NAMALWA (cell line): Measurements from ENCODE around the gene PRUNE2.

Experiments used
- DNase-seq: peaks from one replicate; pipeline ENCODE4 v3.0.0-alpha.2; 2015; ENCODE audit warnings: low spot score

The PRUNE2 gene

DNA sequence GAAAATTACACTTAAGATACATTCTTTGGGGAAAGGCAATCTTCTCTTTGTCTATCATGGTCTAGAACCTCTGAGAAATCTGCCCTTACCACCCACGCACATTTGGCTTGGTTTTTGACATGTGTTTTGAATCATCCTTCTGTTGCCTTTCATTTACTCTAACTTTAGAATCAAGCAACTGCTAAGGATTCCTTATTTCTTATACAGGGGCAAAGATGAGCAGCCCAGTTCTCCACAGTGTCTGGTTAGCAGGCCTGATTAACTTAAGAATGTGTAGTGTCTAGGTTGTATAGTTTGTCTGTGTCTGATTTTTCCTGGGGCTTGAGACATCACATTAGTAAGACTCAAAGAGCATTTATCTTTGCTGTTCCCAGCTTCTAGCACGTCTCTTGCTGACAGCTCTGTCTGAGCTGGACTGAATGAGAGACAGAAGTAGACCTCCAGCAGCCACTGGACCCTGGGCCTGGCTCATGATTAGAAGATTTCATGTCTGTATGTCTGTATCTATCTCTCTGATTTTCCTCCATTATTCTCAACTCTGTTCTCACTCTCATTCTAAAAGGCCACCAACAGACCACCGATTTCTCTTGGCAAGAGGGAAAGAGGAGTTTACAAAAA, 173.5 kb downstream of the PRUNE2 start:
- no peak for DNase-seq

DNA sequence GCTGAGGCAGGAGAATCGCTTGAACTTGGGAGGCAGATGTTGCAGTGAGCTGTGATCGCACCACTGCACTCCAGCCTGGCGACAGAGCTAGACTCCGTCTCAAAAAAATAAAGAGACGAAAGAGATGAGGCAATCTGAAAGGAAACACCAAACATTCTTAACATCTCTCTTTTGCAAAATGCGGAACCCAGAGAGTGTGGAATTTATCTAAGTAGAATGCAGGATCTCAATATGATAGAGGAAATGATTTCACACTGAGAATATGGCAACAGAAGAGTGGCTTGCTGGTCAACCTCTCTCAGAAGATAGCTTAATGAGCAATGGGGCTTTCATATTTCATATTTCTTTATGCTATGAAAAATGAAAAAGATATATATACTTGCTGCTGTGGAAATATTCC, 175.1 kb downstream of the PRUNE2 start:
- DNase-seq, result no peak

DNA sequence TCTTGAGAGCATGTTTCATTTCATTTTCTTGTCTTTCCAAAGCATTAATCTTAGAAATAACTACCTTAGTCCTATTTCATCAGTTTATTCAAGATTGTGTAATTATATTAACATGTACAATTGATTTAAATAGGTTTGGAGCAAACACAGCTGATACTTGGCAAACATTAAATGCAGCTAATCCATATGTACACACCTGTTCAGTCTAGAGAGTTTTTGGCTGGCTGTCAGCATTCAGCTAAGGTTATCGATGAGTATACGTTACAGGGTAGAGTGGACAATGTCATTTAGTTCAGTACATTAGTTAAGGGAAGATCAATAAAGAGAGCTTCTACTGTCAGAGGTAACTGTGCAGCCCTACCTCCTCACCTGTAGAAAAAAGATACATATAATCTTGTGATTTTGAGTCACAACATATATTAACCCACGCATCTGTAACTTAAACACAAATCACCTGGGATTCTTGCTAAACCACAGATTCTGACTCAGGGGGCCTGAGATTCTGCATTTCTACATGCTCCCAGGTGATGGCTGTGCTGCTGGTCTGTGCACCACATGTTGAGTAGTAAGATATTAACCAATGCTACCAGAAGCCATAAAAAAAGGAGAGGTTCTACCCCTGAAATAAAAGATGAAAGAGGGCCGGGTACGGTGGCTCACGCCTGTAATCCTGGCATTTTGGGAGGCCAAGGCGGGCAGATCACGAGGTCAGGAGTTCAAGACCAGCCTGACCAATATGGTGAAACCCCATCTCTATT, 175.8 kb downstream of the PRUNE2 start:
- DNase-seq, result no peak

DNA sequence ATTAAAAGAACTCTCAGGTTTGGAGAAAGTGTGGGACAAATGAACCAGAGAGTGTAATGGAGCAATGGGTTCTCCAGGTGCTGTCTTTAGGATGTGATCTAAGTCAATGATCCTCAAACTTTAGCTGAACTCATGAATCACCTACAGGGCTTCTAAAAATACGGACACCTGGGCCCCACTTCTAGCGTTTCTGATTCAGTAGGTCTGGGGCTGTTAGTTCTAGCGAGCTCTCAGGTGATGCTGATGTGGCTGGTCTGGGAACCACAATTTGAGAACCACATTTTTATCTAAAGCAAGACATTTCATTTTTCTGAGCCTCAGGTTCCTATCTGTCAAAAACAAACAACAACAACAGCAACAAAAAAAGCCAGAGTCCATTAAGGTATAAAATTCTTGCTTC, 176.8 kb downstream of the PRUNE2 start:
- no peak for DNase-seq

DNA sequence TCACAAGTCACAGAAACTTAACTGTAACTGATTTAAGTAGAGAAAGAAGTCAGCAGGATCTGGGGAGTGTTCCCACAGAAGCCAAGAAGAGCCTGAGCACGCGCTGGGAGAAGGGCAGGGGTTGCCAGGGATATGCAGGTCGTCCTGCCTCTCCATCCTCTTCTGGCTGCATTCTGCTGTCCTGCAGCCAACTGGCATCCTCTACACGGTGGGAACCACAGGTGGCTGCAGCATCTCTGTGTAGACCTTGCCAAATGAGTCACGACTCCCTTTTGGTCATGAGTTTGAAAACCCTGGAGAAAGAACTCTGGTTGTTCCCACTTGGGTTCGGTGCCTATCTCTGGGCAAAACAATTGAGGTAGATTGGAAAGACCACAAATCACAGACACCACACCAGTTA, 180.0 kb downstream of the PRUNE2 start:
- no peak for DNase-seq

DNA sequence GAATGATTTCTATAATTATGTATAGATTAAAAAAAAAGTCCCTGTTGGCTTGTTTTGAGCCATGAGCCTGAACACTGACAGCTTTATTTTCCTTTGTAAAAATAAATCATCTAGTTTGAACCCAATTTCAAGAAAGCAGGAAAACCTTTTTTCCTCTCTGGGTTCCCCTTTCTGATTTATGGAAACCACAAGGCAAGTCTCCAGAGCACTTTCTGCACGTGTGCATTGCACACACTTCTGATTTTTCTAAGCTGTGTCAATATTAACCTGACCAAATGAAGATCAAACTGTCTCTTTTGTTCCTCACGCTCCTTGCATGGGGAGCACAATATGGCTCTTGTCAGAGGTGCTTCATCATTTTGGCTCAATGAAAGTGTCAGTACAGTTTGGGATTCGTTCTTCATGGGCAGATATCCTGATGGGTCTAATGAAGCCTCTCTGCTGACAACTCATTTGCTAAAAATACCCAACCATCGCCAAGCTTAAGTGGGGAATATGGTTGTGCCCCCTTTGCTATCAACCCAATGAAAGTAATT, 180.8 kb downstream of the PRUNE2 start:
- no peak for DNase-seq

DNA sequence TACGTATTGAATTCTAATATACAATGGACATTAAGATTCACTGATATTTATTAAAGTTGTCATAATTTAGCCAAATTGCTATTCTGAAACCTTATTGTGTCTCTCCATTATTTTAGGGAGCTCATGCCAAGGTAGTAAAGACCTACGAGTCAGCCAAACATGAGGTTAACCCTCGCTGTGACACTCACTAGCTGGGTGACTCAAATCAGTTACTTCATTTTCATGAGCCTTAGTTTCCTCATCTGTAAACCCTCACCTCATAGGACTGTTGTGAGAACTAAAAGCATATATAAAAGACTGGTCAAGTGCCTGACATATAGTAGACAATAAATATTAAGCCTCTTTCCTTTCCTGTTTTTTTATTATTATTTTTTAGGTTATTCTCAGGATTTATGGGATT, 185.7 kb downstream of the PRUNE2 start:
- DNase-seq, result no peak

DNA sequence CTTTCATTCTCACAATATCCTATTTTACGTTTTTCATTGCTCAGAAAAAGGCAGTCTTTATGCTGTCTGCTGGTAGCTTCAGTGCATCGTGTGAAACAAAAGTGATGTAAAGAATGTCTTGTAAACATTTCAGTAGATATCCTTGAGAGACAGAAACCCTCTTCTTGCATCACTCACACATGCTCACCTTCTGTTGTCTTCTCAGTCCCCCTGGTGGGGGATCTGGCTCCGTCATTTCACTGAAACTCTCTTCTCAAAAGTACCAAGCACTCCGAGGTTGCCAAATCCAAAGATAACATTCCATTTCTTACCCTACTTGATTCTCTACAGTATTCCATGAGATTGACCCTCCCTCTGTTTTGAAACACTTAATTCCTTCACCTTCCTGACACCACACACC, 187.7 kb downstream of the PRUNE2 start:
- peak; percentile 12 for DNase-seq

DNA sequence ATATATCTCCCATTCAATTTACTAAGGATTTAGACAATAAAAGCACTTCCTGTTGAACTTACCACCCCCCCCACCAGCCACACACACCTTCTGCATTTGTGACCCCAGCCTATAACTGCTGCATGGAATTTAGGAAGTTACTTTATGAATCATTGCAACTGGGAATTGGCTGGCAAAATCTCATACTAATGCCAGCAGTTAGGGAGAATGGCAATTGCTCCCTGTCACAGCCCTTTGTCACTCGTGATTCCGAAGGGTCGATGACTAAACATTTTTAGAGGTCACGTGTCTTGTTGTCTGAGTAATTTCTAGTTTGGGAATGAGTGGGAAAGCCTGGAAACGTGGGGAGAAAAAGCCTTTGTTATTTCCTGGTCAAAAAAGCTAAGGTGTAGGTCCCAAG, 188.3 kb downstream of the PRUNE2 start:
- DNase-seq, result no peak

DNA sequence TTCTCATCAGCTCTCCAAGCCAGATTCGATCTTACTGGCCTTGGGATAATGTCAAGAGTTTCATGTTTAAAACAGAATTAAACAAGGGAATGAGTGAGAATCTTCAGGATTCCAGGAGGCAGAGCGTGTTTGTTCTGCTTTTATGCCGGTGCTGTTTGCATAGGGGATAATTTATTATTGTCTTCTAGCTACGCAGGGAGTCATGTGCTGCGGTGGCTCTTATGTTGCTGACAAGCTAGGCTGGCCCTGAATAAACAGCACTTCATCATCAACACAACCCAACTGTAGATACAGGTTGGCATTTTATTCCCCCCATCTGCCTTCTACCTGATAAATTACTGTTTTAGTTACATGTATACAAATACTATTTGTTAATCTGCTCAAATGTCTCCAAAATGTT, 188.7 kb downstream of the PRUNE2 start:
- DNase-seq, result no peak

DNA sequence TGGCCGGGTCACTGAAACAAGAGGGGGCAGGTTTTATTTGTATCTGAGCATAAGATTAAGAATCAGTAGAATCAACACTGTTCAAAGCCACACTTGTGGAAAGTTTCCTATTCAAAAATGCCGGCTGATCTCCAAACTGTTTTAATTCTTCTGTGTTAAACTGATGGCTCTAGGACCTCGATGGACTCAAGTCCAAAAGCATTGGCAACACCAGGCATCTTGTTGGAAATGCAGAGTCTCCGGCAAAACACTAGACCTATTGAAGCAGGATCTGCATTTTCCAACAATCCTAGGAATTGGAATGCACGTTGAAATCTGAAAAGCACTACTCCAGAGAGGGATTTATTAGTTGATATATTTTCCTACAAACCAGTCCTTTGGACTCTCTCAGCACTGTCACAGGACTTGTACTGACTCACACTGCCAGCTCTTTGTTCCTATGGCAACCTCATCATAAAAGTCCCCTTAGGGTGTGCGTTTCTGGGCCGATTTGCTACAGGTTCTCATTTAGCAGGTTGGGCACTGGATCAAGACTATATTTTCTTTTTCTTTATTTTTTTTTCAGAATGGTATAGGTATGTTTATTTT, 189.7 kb downstream of the PRUNE2 start:
- DNase-seq, result no peak

DNA sequence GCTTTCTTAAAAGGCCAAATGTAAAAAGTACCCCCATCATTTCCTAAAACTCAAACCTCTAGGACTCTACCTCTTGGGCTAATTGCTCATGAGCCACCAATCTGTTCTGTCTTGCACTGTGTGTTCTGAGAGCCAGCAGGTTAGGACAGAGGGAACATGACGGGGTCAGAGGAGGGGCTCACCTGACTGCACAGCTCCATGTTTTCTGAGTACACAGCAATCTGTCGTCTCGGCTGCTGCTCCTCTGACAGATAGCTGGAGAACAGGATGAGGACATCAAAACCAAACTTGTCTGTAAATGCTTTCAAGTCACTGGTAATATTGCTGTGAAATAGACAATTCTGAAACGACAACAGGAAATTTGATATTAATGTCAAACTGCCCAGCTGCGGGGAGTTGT, 192.5 kb downstream of the PRUNE2 start:
- no peak for DNase-seq

DNA sequence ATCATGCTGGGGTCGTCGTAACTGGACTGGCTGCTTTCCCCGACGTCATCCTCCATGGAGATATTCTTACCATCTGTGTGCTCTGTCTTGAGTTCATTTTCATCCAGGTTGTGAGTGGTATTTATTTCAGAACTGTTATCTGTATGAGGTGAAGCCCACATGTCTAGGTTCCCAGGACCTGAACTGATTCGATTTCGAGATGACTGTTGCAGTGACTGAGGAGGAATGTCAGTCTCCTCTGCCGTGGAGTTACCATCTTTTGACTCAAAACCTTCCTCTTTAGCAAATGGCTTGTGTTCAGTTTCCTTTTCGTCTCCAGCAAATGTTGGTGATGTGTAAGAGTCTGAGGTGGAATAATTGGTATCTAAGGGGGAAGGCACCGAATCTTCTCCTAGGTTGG, 196.9 kb downstream of the PRUNE2 start:
- DNase-seq, result no peak

DNA sequence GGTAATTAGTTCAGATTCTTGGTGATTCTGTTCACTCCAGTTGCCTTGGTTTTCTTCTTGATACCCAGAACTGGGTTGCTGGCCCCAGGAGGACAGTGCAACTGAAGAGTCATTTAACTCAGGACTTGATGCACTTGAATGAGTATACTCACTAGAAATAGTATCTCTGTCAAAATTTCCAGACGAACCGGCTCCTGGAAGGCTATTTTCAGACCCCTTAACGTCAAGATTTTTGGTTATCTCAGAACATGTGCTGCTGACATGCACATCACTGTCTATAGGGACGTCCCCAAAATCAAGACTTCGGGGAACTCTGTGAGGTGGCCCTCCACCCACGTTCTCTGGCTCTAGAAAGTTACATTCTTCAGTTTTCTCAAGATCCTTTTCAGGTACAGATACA, 198.4 kb downstream of the PRUNE2 start:
- DNase-seq, result no peak

DNA sequence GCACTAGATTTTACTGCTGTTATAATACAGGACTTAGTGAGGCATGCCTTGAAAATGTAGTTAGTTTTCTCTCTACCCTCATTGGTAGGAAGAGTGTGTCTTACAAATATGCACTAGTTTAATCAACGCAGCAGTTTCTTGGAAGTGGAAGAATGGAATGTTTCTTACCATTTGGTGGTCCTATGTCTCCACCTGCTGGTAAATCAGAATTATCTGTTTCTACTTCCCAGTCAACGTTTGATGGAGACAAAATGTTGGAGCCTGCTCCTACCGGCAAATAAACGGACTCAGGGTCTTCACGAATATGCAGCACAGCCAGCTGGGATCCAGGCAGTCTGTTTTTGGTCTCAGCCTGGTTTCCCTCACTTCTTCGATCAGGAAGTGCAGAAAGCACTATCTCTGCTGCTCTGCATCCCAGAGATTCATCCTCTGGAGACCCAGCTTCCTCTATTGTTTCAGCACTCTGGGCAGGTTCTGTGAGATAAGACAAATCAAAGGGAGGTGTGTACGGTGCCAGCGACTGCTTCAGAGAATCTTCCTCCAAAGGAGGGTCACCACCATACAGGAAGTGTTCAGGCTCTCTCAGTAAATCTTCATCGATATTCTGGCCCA, 201.2 kb downstream of the PRUNE2 start:
- DNase-seq, result peak; percentile 59

DNA sequence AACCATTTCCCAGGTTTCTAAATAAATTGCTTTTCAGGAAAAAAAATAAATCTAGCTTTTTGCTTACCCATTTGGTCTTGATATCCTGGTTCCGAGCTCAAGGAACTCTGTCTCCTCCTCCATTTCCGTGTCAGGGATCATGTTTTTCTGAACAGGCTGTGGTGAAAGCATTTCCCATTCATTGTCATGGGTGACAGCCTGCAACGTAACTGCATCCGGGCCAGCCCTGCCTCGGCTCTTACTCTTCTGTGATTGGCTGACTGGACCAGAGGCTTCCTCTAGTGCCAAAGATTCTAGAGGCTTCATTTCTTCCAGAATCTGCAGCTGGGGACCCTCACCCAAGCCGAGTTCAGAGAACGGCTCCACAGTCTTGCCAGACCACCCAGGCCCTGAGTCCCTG, 202.6 kb downstream of the PRUNE2 start:
- no peak for DNase-seq

DNA sequence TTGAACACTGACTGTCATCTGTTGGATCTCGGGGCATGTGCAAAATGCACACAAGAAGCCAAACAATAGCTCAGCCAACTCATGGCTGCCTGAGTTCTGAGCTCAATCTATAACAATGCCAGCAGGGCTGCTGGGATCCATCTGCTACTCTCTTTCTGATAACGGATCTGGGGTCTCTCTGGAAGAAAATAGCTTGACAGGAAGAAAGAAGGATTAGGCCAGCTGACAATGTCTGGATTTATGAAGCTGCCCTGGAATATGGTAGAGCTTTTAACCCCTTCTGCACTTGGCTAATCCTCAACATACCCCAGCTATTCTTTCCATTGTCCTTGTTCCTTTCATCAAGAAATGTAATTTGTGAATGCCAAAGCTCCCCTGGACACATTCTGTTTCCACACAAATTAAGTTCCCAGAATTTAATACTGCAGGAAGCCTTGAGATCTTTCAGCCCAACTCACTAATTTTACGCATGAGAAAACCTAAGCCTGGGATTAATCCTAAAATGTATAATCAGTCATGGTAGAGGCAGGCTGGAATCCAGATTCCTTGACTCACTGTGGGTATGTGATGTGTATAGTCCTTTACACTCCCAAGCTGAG, 204.4 kb downstream of the PRUNE2 start:
- DNase-seq, result no peak

DNA sequence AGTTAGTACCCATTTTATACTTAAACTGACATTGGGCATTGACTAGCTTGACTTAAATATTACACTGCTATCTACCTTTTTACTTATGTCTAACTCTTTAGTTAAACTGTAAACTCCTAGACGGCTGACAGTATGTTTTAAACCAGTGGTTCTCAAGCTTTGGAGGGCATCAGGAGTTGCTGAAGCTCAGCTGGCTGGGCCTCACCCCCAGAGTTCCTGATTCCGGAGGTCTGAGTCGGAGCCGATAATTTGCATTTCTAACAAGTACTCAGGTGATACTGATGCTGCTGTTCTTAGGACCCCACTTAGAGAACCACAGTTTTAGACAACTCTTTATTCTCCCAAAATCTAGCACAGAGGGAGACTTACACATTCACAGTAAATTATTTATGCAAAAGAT, 205.0 kb downstream of the PRUNE2 start:
- no peak for DNase-seq

DNA sequence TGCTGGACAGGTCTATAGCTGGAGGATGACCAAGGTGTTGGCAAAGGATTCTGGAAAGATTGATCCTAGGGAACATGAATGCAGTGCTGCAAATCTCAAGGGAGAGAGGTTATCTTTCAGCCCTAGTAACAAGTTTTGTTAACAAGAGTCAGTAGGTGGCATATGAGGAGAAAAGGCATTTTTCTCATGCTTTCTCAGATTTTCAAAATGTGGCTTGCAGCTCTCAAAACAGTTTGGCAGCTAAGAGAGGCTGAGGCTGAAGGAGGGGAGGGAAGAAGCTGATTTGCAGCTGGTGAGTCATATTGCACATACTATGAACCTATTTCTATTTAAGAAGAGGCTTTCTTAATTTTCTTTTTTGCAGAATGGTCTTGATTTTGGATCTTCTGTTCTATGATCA, 205.9 kb downstream of the PRUNE2 start:
- DNase-seq, result no peak

DNA sequence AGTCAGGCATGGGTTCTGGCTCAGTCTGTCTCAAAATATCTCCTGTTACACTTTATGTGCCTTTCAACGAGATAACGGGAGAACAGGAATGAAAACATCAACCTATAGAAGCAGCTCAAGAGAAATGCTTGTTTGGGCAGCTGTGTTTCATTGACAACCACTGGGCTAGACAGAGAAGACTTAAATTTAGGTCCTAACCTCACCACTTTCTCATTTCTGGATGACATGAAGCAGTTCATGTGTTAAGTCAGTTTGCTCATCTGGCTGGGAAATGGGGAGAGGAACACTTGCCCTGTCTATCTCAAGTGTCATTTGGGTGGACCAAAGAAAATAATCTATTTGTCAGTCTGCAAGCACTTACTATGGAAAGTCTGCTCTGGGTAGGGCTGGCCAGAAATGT, 208.4 kb downstream of the PRUNE2 start:
- no peak for DNase-seq

DNA sequence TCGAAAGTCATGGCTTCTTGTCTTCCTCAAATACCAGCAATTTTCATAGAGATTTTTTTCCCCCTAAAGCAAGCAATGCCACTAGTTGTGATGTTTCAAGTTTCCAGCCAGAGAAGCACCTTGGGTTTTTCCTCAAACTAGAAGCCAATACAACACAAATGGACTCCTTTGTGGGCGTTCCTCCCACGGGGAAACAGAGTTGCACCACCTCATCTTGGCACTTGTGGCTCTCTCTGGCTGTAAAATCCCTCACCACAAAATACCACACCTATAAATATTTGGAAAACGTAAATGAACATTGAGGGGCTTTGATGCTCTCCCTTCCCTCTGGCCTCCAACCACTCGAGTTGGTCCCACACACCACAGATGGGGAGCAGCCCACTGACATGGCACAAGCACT, 208.8 kb downstream of the PRUNE2 start:
- no peak for DNase-seq

DNA sequence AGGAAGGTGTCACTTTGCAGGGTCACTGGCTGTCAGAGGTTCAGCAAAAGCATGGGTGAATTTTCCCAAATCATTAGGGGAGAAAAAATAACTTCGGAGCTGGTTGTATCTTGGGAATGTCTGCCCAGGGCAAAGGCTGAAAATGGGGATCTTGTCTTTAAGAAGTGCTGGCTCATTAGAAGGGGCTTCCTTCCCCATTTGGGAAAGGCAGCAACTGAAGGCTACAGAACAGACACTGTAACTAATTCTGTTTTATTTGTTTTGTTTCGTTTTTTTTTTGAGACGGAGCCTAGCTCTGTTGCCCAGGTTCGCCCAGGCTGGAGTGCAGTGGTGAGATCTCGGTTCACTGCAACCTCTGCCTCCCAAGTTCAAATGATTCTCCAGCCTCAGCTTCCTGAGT, 212.0 kb downstream of the PRUNE2 start:
- DNase-seq, result no peak
